ENCODE data around the gene SLC3A2.

SLC3A2 gene

DNA sequence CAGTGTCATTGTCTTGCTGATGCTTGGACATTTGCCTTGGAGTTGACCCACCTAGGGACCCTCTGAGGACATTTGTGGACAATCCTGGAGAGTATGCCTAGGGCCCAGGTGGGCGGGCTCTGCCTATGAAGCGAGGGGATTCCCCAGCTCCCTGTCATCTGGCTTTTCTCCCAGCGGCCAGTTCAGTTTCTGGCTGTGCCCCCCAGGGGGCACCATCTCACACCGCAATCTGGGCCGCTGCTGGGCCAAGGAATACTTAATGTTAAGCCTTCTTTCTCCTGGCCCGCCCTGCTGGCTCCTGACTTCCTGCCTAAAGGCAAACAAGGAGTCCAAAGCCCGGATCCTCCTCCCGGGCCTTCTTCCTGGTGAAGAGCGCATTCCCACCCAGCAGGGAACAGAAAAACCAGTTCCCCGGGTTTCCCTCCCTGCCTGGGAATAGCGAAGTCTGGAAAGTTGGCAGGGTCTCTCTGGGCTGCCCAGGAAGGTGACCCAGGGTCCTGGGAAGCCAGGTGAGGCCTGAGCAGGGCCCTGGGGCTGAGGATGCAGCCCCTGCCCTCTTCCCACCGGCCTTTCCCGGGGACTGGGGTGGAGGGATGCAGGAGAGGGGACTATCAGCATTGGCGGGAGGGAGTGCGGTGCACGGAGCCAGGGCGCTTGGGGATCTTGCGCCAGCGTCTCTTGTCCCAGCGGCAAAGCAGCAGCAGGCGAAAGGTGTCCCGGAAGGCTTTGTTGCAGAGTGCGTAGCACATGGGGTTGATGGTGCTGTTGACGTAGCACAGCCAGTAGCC is 28.6 kb downstream of the SLC3A2 start:
- H3K4me3 ChIP-seq (ENCODE audit: low read length), result no peak overlapping the region
- TF ChIP-seq CTCF (IDR thresholded peaks at IDR 0.05; ENCODE audit: insufficient read depth, low read depth, low read length, missing control alignments), result peak; percentile 58
- peak; percentile 68 for DNase-seq (ENCODE audit: low read depth)

DNA sequence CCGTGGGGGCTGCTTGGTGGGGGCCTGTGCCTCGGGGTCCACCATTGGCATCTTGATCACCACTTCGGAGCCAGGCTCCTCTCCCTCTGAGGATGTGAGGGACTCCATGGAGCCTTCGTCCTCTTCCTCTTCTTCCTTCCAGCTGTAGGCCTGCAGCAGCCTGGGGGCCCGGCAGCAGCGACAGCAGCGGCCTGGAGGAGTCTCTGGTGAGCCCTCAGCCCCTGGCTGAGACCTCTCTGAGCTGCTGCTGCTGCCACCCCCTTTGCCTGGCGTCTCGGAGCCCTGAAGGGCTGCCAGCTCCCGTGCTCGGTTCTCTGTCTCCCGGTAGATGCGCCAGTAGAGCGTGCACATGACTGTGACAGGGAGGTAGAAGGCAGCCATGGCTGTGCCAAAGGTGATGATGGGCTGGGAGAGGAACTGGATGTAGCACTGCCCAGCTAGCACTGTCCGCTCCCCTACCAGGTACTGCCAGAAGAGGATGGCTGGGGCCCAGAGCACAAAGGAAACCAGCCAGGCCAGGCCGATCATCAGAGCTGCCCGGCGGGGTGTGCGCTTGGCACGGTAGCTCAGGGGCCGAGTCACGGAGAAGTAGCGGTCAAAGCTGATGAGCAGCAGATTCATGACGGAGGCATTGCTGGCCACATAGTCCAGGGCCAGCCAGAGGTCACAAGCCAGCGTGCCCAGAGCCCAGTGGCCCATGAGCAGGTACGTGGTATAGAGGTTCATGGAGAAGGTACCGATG is 29.6 kb downstream of the SLC3A2 start:
- no peak for DNase-seq (ENCODE audit: low read depth)
- no peak for TF ChIP-seq CTCF (IDR thresholded peaks at IDR 0.05; ENCODE audit: insufficient read depth, low read depth, low read length, missing control alignments)
- no peak overlapping the region for H3K4me3 ChIP-seq (ENCODE audit: low read length)

GRCh38 chr11:62911137-62912130 is 30.7 kb downstream of the SLC3A2 start:
- no peak for DNase-seq (ENCODE audit: low read depth)
- TF ChIP-seq CTCF (IDR thresholded peaks at IDR 0.05; ENCODE audit: insufficient read depth, low read depth, low read length, missing control alignments), result no peak
- H3K4me3 ChIP-seq (ENCODE audit: low read length), result no peak overlapping the region

DNA sequence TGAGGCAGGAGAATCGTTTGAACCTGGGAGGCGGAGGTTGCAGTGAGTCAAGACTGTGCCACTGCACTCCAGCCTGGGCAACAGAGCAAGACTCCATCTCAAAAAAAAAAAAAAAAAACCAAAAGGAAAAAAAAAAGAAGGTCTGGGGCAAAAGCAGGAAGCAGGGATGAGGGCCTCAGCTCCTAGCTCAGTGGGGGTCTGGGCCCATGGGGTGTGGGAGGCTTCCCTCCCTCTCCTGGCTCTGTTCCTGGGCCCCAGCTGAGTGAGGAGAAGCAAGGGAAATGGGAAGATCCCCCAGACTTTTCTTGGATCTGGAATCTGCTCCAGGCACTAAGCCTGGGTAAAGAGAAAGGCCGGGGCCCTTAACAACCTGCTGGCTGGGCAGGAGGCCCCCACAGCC is 31.6 kb downstream of the SLC3A2 start:
- no peak for TF ChIP-seq CTCF (IDR thresholded peaks at IDR 0.05; ENCODE audit: insufficient read depth, low read depth, low read length, missing control alignments)
- no peak overlapping the region for H3K4me3 ChIP-seq (ENCODE audit: low read length)
- DNase-seq (ENCODE audit: low read depth), result no peak

- TF ChIP-seq CTCF (IDR thresholded peaks at IDR 0.05; ENCODE audit: insufficient read depth, low read depth, low read length, missing control alignments), result no peak
- no peak overlapping the region for H3K4me3 ChIP-seq (ENCODE audit: low read length)
- no peak for DNase-seq (ENCODE audit: low read depth)
These were observed 33.7 kb downstream of the SLC3A2 start for GRCh38 chr11:62914416-62914815.

- no peak for TF ChIP-seq CTCF (IDR thresholded peaks at IDR 0.05; ENCODE audit: insufficient read depth, low read depth, low read length, missing control alignments)
- no peak overlapping the region for H3K4me3 ChIP-seq (ENCODE audit: low read length)
- DNase-seq (ENCODE audit: low read depth), result no peak
These were observed 37.3 kb downstream of the SLC3A2 start for GRCh38 chr11:62917906-62918502.
